SU-DHL-6 (cell line): ENCODE measurements around the gene ESYT2.

Experiments
- H2AFZ ChIP-seq: fragments of 200-600 bp; sonication (generic); 2 replicates; pipeline ENCODE4 v1.6.1; 2014; ENCODE audit warnings: low read depth, mild to moderate bottlenecking, moderate library complexity, mixed read lengths, antibody characterized with exemption, low read length; ENCODE audit not compliant: severe bottlenecking
- H3F3A ChIP-seq: fragments of 200-600 bp; shearing (Covaris generic); 2 replicates; pipeline ENCODE4 v1.6.0; 2016; ENCODE audit warnings: antibody characterized with exemption, mild to moderate bottlenecking; ENCODE audit not compliant: insufficient read depth
- H3K27ac ChIP-seq: fragments of 200-600 bp; sonication (generic); 2 replicates; pipeline ENCODE4 v1.5.1; 2016; ENCODE audit warnings: low read depth, mild to moderate bottlenecking, low read length, moderate library complexity, mixed read lengths
- H3K27me3 ChIP-seq: fragments of 200-600 bp; sonication (generic), shearing (Covaris generic); 2 replicates; pipeline ENCODE4 v1.6.0; 2014; ENCODE audit warnings: mild to moderate bottlenecking, low read length
- H3K36me3 ChIP-seq: fragments of 200-600 bp; sonication (generic); 2 replicates; pipeline ENCODE4 v1.6.1; 2014; ENCODE audit warnings: mild to moderate bottlenecking, low read length, mixed read lengths
- H3K4me2 ChIP-seq: fragments of 300-600, 200-600 bp; shearing (Covaris generic), sonication (generic); 2 replicates; pipeline ENCODE4 v1.6.0; 2014; ENCODE audit warnings: low read length, low read depth, mild to moderate bottlenecking; ENCODE audit not compliant: poor library complexity, severe bottlenecking
- H3K4me3 ChIP-seq: fragments of 200-600 bp; sonication (generic); 2 replicates; pipeline ENCODE4 v1.5.1; 2014; ENCODE audit warnings: antibody characterized with exemption, low read length, mild to moderate bottlenecking, mixed read lengths; ENCODE audit not compliant: insufficient read depth, poor library complexity, severe bottlenecking
- H3K79me2 ChIP-seq: fragments of 200-600 bp; sonication (generic); 2 replicates; pipeline ENCODE4 v1.6.1; 2014; ENCODE audit warnings: mild to moderate bottlenecking, low read length, moderate library complexity; ENCODE audit not compliant: insufficient read depth
- H3K9ac ChIP-seq: fragments of 200-600 bp; sonication (generic); 2 replicates; pipeline ENCODE4 v1.7.0; 2014; ENCODE audit warnings: mild to moderate bottlenecking, low read length
- H3K9me2 ChIP-seq: fragments of 200-600 bp; sonication (generic); replicated peaks from 2 replicates; pipeline ENCODE4 v1.6.1; 2014; ENCODE audit warnings: low read length; ENCODE audit not compliant: insufficient read depth
- H3K9me3 ChIP-seq: fragments of 200-600 bp; sonication (generic); 2 replicates; pipeline ENCODE4 v1.6.1; 2014; ENCODE audit warnings: low read length, mixed read lengths; ENCODE audit not compliant: insufficient read depth
- H4K20me1 ChIP-seq: fragments of 200-600 bp; sonication (generic); 2 replicates; pipeline ENCODE4 v1.6.1; 2014; ENCODE audit warnings: low read depth, mild to moderate bottlenecking, antibody characterized with exemption, low read length, moderate library complexity, mixed read lengths
- EZH2phosphoT487 ChIP-seq: fragments of 200-600 bp; sonication (generic), shearing (Covaris generic); conservative IDR thresholded peaks from 2 replicates; pipeline ENCODE4 v1.6.1; 2018; ENCODE audit warnings: mild to moderate bottlenecking, antibody characterized with exemption, low read length, moderate library complexity, mixed read lengths
- TF ChIP-seq, protein P1 (sequence below): fragments of 200-600 bp; sonication (generic); IDR thresholded peaks from one replicate; pipeline ENCODE4 v1.5.1; 2017; ENCODE audit warnings: antibody characterized with exemption, mild to moderate bottlenecking, low read length, moderate library complexity; ENCODE audit not compliant: insufficient read depth, poor library complexity, severe bottlenecking

The ESYT2 gene

DNA sequence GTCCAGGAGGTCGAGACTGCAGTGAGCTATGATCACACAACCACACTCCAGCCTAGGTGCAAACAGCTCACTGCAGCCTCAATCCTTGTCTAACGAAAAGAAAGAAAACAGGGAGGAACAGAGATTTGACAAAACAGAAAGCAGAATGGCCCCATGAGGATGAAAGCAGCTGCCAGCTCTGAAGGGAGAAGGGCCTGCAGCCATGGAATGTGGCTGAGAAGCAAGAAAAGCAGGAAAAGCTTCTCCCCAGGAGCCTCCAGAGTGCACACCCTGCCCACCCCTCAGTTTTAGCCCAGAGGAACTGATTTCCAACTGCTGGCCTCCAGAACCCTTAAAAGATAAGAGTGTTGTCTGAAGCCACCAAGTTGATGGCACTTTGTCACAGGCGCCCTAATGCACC is 13.0 kb downstream of the ESYT2 start:
- no peaks in the 10 kb centered on the region for H3F3A ChIP-seq
- no peaks in the 10 kb centered on the region for H3K9me3 ChIP-seq
- peaks cover 28% of the 10 kb centered on the region; the same call in 1 of the 2 replicates for H3K79me2 ChIP-seq
- H3K4me3 ChIP-seq, result no peak overlapping the region
- H3K9me2 ChIP-seq, result no peaks in the 10 kb centered on the region
- TF ChIP-seq EZH2phosphoT487, result no peak
- TF ChIP-seq, protein P1, sequence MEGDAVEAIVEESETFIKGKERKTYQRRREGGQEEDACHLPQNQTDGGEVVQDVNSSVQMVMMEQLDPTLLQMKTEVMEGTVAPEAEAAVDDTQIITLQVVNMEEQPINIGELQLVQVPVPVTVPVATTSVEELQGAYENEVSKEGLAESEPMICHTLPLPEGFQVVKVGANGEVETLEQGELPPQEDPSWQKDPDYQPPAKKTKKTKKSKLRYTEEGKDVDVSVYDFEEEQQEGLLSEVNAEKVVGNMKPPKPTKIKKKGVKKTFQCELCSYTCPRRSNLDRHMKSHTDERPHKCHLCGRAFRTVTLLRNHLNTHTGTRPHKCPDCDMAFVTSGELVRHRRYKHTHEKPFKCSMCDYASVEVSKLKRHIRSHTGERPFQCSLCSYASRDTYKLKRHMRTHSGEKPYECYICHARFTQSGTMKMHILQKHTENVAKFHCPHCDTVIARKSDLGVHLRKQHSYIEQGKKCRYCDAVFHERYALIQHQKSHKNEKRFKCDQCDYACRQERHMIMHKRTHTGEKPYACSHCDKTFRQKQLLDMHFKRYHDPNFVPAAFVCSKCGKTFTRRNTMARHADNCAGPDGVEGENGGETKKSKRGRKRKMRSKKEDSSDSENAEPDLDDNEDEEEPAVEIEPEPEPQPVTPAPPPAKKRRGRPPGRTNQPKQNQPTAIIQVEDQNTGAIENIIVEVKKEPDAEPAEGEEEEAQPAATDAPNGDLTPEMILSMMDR, result no peak
- no peaks in the 10 kb centered on the region for H3K36me3 ChIP-seq
- H3K4me2 ChIP-seq, result no peak overlapping the region
- H3K27ac ChIP-seq, result no peak overlapping the region
- H4K20me1 ChIP-seq, result peaks cover 12% of the 10 kb centered on the region
- no peak overlapping the region for H2AFZ ChIP-seq
- no peak overlapping the region for H3K9ac ChIP-seq
- H3K27me3 ChIP-seq, result no peaks in the 10 kb centered on the region

DNA sequence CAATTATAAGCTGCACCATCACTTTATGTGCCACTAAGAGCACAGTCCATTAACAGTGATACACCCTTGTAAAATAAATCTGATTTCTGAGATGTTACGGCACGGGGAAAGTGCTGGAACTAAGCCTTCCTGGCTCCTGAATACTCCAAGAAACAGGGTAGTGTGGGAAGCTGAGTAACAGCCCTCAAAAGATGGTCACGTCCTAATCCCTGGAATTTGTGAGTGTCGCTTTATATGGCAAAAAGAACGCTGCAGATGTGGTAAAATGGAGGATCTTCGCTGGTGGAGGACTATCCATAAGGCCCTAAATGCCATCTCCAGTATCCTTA is 13.5 kb downstream of the ESYT2 start:
- H3K4me3 ChIP-seq, result no peak overlapping the region
- no peak overlapping the region for H3K27ac ChIP-seq
- no peak overlapping the region for H3K4me2 ChIP-seq
- peaks cover 12% of the 10 kb centered on the region for H4K20me1 ChIP-seq
- H3F3A ChIP-seq, result no peaks in the 10 kb centered on the region
- H3K27me3 ChIP-seq, result no peaks in the 10 kb centered on the region
- H3K36me3 ChIP-seq, result no peaks in the 10 kb centered on the region
- TF ChIP-seq, protein P1, result no peak
- H3K9me2 ChIP-seq, result no peaks in the 10 kb centered on the region
- no peak overlapping the region for H3K9ac ChIP-seq
- H2AFZ ChIP-seq, result no peak overlapping the region
- peaks cover 27% of the 10 kb centered on the region; the same call in 1 of the 2 replicates for H3K79me2 ChIP-seq
- no peaks in the 10 kb centered on the region for H3K9me3 ChIP-seq

DNA sequence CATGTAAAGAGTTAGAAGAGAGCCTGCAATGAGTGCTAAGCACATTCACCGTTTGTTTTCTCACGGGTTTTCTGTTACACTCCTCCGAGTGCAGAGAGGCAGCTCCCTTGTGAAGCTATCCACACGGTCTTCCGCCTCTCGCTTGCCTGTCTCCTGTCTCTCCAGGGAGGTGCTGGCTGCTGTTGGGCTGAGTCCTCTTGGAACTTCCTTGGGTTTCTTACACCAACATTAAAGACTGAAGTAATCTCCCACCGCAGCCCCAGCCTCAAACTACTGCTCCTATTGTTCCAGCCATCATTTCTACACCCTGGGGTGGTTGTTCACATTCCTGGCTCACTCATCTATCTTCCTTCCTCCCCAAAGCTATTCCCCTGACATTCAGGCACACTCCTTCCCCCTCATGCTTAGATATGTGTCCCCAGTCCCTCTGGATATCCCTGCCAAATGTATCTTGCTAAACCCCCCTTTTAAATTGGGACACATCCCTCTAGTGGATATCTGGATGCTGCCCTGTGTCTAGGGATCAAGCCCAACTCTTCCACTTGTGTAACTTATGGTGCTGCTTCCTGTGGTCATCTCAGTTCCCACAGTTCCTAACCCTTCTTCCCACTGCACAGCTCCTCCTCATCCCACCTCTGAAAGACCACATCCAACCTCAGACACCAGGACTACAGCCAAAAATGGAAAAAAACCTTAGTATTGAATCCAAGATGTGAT is 14.1 kb downstream of the ESYT2 start:
- no peak overlapping the region for H2AFZ ChIP-seq
- no peaks in the 10 kb centered on the region for H3K9me3 ChIP-seq
- H4K20me1 ChIP-seq, result peaks cover 11% of the 10 kb centered on the region
- no peak overlapping the region for H3K27ac ChIP-seq
- H3K9me2 ChIP-seq, result no peaks in the 10 kb centered on the region
- TF ChIP-seq, protein P1, result no peak
- no peak for TF ChIP-seq EZH2phosphoT487
- no peak overlapping the region for H3K4me3 ChIP-seq
- no peak overlapping the region for H3K4me2 ChIP-seq
- no peaks in the 10 kb centered on the region for H3K36me3 ChIP-seq
- H3F3A ChIP-seq, result no peaks in the 10 kb centered on the region
- no peak overlapping the region for H3K9ac ChIP-seq
- H3K27me3 ChIP-seq, result no peaks in the 10 kb centered on the region
- H3K79me2 ChIP-seq, result peaks cover 27% of the 10 kb centered on the region; the same call in 1 of the 2 replicates
